ENCODE results near the gene ZNF668. TPM values are rescaled to one million over a fixed set of nuclear protein-coding genes. Genes with fewer than 3 reads are reported as not detected.

Gene ZNF668
- total RNA-seq, 3 donors from 2014 or later (not counting 1 experiment from before 2014, with no cell fraction given): 11.0 to 27.4 (median 22.6) TPM

DNA sequence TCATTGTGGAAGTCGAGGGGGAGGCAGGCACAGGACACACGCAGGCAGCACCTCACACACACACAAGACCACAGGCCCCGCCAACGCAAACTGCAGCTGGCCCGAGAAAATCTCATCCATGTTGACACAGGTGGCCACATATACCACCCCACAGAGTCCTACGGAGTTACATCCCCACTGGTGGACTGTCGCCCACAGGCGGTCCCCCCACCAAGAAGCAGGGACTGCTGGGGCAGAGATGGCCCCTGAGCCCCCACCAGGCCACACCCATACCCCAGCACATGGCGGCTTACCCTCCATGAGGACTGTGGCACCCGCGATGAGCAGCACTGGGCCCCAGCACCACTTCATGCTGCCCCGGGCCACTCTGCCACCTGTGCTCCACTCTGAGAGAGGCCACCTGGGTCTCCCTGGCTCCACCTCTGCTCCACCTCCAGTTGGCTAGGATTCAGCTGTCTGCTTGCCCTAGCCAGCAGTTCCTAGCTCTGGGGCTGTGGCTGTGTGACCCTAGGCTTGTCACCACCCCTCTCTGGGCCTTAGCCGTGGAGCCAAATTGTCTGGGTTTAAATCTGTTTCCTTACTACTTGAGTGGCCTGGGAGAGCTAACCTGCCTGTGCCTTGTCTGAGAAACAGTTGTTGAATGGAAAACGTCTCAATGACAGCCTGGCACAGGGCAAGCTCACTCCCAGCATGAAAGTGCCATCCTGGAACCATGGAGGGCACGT, 14.6 kb upstream of the ZNF668 start, which contains the start of gene PRSS53:
Gene PRSS53, minus strand, starts transcription at position 485 of the 725 bp plus-strand sequence. Its CDS starts 134 bp downstream, at position 351.
- H3K27ac Mint-ChIP-seq: no peak within 1 kb of the TSS
- no peaks in the 10 kb centered on the region for H3K9me3 Mint-ChIP-seq
- no peaks in the 10 kb centered on the region for H3K36me3 Mint-ChIP-seq
- Histone ChIP-seq H3K27ac (ENCODE audit: low read length) (no peak within 1 kb of the TSS), H3K4me1 (ENCODE audit: control insufficient read depth, insufficient read depth, low read length) (peaks cover 5% of the 10 kb centered on the region), H3K9me3 (ENCODE audit: control insufficient read depth, insufficient read depth, low read length) (no peaks in the 10 kb centered on the region), H3K4me3 (ENCODE audit: low read length) (no peak within 1 kb of the TSS), H3K27me3 (ENCODE audit: control insufficient read depth, insufficient read depth, low read length) (no peaks in the 10 kb centered on the region), H3K36me3 (ENCODE audit: control insufficient read depth, insufficient read depth, low read length) (peaks cover 37% of the 10 kb centered on the region)
- no peak within 1 kb of the TSS for H3K4me3 Mint-ChIP-seq
- intact Hi-C loops (cut with micrococcal nuclease): no loop called here
- DNase-seq: no peak
- TF ChIP-seq CTCF (IDR thresholded peaks at IDR 0.05): no peak
- 92% methylated on average over 15 of the region's 15 CpGs for WGBS (ENCODE audit: insufficient coverage)
- H3K4me1 Mint-ChIP-seq: peaks cover 0 to 12% of the 10 kb centered on the region in 2 donors
- ATAC-seq: no peak
- H3K27me3 Mint-ChIP-seq (ENCODE audit: low read depth in 2 of 2): no peaks in the 10 kb centered on the region

DNA sequence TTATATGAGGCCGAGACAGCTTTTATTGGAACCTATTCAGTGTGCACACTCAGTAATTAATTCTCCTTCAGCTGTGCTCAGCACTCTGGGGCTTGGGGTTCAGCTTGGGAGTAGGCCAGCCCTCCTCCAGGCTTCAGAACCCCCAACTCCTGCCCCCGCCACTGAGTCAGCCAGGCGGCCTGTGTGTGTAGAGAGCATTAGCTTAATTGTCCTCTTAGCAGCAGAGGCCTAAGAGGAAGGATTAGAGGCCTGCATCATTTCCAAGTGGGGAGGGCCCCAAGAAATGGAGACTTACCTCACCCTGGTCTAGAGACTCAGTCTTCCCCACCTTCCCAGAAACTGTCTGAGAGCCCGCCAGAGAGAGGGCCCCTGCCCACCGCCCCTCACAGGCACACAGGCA, 13.9 kb upstream of the ZNF668 start:
- Histone ChIP-seq H3K4me3 (ENCODE audit: low read length) (no peak overlapping the region), H3K27me3 (ENCODE audit: control insufficient read depth, insufficient read depth, low read length) (no peaks in the 10 kb centered on the region), H3K4me1 (ENCODE audit: control insufficient read depth, insufficient read depth, low read length) (no peaks in the 10 kb centered on the region), H3K36me3 (ENCODE audit: control insufficient read depth, insufficient read depth, low read length) (peaks cover 41% of the 10 kb centered on the region), H3K27ac (ENCODE audit: low read length) (no peak overlapping the region), H3K9me3 (ENCODE audit: control insufficient read depth, insufficient read depth, low read length) (no peaks in the 10 kb centered on the region)
- Mint-ChIP-seq H3K9me3 (no peaks in the 10 kb centered on the region), H3K4me3 (no peak overlapping the region), H3K4me1 (peaks cover 0 to 12% of the 10 kb centered on the region in 2 donors), H3K36me3 (no peaks in the 10 kb centered on the region), H3K27ac (no peak overlapping the region), H3K27me3 (ENCODE audit: low read depth in 2 of 2) (no peaks in the 10 kb centered on the region)
- DNase-seq: no peak
- TF ChIP-seq CTCF (IDR thresholded peaks at IDR 0.05): no peak
- intact Hi-C loops (cut with micrococcal nuclease): no loop called here
- whole genome bisulfite sequencing (ENCODE audit: insufficient coverage): 93% methylated on average over 4 of the region's 5 CpGs
- ATAC-seq: no peak

DNA sequence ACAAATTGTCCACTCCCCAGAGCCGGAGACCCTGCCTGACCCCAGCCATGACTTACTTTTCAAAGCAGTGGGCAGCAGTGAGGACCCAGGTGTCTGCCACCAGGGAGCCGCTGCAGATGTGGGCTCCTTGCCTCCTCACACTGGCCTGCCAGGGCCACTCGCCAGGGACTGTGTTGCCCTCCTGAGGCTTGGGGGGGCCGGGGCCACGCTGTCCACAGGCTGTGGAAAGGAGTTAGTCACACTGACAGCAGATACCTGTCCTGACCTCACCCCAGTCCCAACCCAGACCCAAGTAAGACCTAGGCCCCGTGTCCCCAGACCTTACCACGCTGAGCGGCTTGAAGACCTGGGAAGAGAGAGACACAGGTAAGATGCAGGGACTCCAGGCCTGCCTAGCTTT, 13.4 kb upstream of the ZNF668 start:
- intact Hi-C loops (cut with micrococcal nuclease): no loop called here
- no peak for ATAC-seq
- DNase-seq: no peak
- H3K27me3 ChIP-seq (ENCODE audit: control insufficient read depth, insufficient read depth, low read length): no peaks in the 10 kb centered on the region
- H3K36me3 ChIP-seq (ENCODE audit: control insufficient read depth, insufficient read depth, low read length): peaks cover 46% of the 10 kb centered on the region
- H3K9me3 ChIP-seq (ENCODE audit: control insufficient read depth, insufficient read depth, low read length): no peaks in the 10 kb centered on the region
- Mint-ChIP-seq H3K36me3 (no peaks in the 10 kb centered on the region), H3K27ac (no peak overlapping the region), H3K9me3 (no peaks in the 10 kb centered on the region), H3K27me3 (ENCODE audit: low read depth in 2 of 2) (no peaks in the 10 kb centered on the region), H3K4me1 (peaks cover under 1 to 12% of the 10 kb centered on the region in 2 donors), H3K4me3 (no peak overlapping the region)
- H3K27ac ChIP-seq (ENCODE audit: low read length): no peak overlapping the region
- WGBS (ENCODE audit: insufficient coverage): 92% methylated on average over 8 of the region's 8 CpGs
- no peak for TF ChIP-seq CTCF (IDR thresholded peaks at IDR 0.05)
- no peak overlapping the region for H3K4me3 ChIP-seq (ENCODE audit: low read length)
- H3K4me1 ChIP-seq (ENCODE audit: control insufficient read depth, insufficient read depth, low read length): no peaks in the 10 kb centered on the region

- H3K27me3 Mint-ChIP-seq (ENCODE audit: low read depth in 2 of 2): no peaks in the 10 kb centered on the region
- no peaks in the 10 kb centered on the region for H3K9me3 Mint-ChIP-seq
- 92% methylated on average over 6 of the region's 6 CpGs for WGBS (ENCODE audit: insufficient coverage)
- DNase-seq (no peak), ATAC-seq (no peak)
- Histone ChIP-seq H3K4me3 (ENCODE audit: low read length) (no peak overlapping the region), H3K27ac (ENCODE audit: low read length) (no peak overlapping the region), H3K4me1 (ENCODE audit: control insufficient read depth, insufficient read depth, low read length) (peaks cover 6% of the 10 kb centered on the region), H3K36me3 (ENCODE audit: control insufficient read depth, insufficient read depth, low read length) (peaks cover 49% of the 10 kb centered on the region), H3K9me3 (ENCODE audit: control insufficient read depth, insufficient read depth, low read length) (no peaks in the 10 kb centered on the region), H3K27me3 (ENCODE audit: control insufficient read depth, insufficient read depth, low read length) (no peaks in the 10 kb centered on the region)
- H3K36me3 Mint-ChIP-seq: no peaks in the 10 kb centered on the region
- intact Hi-C loops (cut with micrococcal nuclease): no loop called here
- H3K27ac Mint-ChIP-seq: no peak overlapping the region
- no peak overlapping the region for H3K4me3 Mint-ChIP-seq
- H3K4me1 Mint-ChIP-seq: peaks cover 6 to 21% of the 10 kb centered on the region in 2 donors
- no peak for TF ChIP-seq CTCF (IDR thresholded peaks at IDR 0.05)
Observed at GRCh38 chr16:31086629-31086906, 12.5 kb upstream of the ZNF668 start.
